NCI-H2081 treated with DMSO at 0.1 percent for 48 hours (cell line): ENCODE data around the gene PAX6.

Source experiments
- DNase-seq: peaks from one replicate; lab custom pipeline; 2025; lab: John Stamatoyannopoulos, UW

Gene PAX6

DNA sequence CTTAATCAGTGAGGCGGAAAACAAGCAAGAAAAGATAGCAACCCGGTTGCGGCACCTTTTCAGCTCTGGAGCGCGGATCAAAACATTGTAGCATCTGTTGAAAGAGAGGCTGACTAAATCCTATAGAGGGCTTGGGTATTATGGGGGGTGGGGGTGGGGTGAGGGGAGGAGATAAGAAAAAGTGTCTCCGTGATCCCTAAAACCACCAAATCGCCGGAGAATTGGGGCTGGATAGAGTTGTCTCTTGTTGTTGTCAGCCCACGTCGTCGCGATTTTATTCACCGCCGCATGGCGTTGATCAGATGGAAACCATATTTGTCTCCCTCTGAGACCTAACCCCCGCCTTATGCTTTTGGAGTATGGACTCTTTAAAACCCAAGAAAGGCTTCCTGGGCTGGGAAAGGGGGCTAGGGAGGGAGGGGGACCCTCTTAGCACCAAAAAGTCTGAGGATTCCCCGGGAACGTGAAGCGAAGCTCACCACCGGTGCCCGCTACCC, 13.0 kb downstream of the PAX6 start:
- DNase-seq = no peak

DNA sequence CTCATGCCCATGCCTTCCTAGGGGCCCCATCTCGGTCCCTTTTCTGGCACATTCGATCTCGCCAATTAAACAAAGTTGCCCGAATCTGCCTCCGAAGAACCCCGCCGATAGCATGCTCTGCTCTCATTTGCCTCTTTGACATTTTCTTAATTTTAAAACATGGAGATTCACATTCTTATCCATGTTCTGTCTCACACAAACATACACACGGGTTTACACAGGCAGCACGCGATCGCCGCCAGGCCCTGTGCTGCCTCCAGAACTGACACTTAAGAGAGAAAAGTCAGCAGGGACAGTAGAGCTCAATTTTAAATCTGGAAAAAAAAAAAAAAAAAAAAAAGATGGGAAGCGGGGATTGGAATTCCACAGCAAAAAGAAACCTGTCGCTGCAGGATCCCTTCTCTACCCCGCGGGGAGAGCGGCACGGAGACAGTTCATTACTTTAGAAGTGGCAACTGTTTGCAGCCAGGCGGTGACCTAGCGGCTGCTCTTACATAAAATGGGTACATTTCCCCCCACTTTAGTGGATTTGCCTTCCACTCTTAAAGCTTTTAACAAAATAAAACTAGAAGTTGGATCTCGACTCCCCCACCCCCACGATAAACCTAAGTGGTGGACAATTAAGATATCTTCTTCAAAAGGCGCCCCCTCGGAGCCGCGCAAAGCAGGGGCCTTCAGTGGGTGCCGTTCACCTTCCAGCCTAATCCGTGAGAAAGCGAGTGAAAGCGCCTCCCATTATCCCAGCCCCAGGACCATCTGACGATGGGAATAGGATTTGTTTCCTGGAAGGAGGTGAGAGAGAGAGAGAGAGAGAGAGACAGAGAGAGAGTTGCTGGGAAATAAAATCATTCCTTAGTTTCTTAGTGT, 13.7 kb downstream of the PAX6 start:
- DNase-seq = no peak

DNA sequence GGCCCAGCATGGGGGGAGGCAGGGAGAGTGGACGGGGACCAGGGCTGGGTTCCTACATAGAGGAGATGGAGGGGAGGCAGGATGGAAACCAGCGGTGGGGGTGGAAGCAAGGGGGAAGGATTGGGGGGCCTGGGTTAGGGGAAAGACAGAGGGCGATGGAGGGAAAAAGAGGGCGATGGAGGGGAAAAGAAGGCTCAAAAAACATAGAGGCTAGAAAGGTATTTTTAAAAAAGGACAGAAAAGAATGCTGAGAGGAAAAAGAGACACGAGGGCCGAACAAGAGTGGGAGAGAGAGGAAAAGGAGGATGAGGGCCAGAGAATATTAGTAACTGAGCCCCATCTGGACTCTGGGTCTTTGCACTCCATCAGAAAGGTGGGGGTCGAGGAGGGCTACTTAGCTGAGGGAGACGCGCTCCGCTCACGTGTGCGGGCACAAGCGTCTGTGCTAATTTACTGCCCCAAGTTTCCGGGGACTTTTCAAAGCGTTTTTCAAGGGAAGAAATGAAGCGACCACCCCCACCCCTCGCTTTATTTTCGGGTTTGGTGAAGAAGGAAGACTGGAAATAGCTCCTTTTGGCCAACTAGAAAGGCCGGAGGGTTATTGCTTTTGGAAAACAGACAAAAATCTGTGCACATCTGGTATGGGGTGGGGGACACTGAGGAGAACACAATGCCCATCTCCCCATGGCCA, 14.5 kb downstream of the PAX6 start:
- no peak for DNase-seq

DNA sequence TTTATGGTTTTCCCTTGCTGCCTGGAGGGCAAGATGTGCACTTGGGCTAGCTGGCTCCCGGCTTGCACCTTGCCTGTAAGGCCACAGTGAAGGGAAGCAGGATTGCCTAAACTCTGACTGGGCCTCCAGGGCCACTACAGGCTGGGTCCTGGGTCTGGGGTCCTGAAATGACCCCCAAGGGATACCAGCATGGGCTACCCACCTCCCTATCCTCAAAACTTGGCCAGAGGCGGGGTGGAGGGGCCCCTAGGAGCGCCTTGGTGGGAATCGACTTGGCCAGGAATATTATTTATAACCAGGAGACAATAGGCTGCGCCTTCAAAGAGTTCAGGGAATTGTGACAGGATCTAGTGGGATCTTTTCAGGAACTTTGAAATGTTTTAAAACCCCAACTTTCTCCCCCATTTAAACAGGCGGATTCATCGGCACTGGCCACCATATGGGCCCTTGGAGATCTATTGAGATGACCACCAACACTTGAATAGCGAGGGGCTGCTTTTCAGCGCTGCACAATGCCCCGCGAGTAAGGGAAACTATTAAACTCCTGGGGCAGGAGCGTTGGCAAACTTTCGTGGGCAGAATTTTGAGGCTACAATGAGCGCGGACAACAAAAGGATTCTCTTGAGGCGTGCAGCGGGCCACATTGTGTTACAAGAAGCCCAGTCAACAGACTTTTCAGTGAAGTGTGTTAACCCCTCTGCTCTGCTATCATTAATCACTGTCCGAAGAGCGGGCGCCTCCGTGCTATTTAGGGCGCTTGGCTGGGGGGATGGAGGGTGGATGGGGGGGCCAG, 15.2 kb downstream of the PAX6 start:
- no peak for DNase-seq

DNA sequence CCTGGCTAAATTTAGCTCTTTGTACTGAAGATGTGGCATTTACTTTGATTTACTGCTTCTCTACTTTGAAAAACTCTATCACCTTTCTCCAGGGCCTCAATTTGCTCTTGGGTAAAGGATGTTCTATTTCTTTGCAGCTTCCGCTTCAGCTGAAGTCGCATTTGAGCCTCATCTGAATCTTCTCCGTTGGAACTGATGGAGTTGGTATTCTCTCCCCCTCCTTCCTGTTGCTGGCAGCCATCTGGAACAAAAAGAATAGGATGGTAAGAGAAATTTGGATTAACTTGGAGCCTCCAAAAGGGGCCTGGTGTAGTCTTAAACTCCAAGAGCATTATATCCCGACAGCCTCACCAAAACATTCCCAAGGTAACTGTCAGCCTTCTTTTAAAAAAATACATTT, 16.6 kb downstream of the PAX6 start:
- DNase-seq = no peak

DNA sequence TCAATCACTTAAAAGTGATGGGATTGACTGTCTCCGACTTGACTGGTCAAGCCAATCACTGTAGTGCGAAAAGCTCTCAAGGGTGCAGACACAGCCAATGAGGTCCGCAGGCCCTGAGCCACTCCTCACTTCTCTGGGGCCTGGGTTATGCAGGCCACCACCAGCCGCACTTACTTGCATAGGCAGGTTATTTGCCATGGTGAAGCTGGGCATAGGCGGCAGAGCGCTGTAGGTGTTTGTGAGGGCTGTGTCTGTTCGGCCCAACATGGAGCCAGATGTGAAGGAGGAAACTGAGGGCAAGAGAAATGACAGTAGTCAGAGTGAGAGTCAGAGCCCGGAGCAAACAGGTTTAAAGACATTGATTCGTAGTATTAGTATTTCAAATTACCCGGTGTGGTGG, 17.9 kb downstream of the PAX6 start:
- DNase-seq = no peak

DNA sequence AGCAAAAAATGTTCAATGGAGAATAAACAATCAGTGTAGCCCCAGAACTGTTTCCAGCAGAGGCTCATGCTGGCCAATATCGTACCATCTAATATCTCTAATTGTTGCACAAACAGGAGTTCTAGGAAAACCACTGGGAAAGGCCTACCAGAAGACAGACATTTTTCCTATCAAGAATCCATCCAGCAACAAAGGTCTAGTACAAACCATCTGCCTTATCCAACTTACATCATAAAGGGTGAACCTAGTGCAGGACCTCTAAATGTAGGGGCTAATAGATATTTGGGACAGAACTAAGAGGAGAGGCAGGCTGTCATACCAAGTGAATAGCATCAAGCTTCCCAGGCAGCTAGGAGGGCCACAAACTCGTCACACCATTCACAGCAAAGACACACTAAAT, 18.7 kb downstream of the PAX6 start:
- no peak for DNase-seq

DNA sequence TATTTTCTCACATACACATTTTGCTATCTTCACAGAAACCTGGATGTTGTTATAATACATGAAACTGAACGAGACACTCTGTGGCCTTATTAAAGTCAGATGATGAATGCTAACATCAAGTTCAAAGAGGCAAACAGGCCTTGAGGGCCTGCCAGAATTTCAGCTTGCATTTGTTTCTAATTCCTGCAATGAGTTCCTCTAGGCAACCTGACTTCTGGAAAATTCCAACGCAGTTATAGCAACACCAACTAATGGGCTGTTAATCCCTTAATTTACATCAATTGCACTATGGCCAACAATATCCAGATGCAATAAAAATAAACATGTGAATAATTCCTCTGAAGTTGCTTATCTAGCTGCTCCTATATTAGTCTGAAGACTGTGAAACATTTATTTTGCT, 19.1 kb downstream of the PAX6 start:
- DNase-seq = no peak

DNA sequence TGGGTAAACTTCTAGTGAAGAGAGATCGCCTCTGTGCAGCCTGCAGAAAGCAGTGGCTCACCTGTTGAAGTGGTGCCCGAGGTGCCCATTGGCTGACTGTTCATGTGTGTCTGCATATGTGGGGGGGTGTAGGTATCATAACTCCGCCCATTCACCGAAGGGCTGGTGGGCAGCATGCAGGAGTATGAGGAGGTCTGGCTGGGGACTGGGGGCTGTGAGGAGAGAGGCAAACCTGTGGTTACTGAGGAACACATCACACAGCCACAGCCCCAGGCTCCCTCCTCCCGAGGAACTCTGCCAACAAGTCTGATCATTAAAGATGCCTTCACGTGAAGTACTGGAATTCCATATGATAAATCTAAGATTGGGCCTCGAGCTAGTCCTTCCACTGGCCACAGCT, 20.5 kb downstream of the PAX6 start:
- no peak for DNase-seq

DNA sequence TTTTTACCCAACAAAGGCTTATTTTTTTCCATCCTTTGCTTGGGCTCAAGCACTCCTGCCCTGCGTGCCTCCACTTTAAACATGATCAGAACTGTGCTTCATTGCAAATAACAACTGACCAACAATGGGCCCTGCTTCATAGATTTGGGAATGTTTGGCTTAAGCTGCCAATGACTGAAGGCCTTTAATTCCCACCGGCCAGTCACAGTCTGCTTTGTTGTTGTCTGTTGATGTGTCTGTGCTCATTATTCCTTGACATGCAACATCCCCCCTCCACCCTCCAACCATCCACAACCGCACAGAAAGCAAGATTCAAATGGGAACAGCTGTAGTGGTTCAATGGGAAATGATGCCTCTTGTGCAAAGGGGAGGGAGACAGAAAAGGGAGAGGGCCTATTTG, 23.0 kb downstream of the PAX6 start:
- DNase-seq = no peak

DNA sequence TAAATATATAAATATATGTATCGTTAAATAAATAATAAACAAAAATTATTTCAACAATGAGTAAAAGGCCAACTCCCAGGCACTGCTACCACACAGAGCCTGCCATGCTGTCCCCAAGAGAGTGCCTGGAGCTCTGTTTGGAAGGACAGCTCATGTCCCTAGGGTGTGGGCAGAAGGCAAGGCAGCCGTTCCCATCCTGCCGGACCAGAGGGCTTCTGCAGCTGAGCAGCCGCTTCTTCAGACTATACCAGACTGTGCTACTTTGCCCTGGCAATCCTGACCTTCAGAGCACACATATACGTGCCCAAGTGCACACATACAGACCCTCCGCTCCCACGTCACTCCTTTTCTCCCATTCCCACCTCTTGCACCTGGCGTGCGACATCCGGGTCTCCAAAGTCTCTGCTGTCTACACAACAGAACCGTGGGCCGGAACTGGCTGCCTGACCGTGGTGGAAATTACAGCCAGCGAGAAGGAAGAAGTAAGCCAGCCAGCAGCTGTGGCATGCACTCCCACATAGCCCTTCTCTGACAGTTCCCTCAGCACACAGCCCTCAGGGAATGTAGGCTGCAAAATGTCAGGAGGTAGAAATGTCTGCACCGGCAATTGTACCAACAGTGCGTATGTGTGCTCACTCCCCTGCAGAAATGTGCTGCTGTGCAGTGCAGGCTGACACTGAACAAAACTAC, 24.0 kb downstream of the PAX6 start:
- DNase-seq = no peak

DNA sequence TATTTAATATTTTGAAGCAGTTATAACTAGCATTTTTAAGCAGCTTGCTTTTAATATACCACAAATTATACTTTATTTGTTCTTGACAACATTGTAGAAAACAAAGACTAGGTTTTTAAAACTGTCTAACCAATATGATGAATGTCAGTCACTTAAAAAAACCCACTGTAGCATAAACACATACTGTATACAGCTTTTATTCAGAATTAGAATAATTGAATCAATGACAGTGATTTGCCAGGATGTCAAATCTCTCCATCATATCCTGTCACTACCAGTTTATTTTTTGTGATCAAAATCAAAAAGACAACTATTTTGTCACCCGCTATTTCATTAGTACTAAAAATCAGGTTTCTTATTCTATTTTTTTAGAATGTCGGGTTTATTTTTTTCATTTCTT, 26.5 kb downstream of the PAX6 start:
- DNase-seq = no peak

DNA sequence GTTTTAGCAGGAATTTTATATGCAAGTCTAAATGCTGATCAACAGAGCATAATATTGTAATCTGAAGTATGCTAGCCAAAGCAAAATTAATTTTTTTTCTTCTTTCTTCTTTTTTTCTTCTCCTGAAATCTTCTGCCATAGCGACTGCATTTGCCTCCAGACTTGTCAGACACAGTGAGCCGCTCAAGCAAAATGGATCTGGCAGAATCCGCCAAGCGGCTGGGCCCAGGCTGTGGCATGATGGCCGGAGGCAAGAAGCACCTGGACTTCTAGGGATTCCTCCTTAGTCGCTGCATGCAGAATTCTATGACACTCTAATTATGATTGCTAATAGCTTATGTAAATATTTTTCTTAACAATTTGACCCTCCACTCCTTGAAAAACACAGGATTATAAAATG, 27.9 kb downstream of the PAX6 start:
- no peak for DNase-seq

DNA sequence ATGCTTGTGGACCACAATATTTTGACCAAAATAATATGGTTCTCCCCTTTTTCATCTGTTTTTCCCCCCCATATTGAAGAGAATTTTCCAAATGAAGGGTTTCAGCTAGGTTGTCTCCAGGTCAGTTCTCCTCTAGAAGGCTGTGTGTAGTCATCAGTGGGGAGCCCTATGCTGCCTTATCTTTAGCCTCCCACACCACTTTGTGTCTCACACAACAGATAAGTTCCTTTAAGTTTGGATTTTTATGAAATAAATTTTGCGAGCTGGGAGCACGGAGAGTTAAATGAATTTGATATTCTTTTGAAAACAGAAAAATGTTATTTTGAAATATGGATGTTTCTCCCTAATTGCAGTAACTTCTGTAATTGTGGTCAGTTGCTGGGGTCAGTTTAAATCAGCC, 28.9 kb downstream of the PAX6 start:
- no peak for DNase-seq

DNA sequence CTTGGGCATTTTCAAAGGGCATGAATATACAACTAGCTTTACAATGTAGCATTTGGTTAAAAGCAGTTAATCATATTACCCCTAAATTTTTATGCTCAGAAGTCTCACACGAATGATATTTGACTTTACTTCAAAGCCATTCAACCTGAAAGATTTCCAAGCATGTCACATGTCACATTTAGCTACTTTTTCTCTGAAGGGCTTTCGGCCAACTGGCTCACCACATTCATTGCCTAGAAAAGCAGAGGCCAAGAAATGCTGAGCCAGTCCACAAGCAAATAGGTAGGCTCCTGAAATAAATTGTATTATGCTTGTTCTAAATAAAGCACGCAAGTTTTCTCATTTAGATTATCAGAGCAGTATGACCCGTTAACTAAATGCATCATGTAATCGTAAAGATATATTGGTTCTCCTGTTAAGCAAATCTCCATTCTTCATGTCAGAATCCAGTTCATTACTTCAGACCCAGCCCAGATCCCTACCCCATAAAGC, 30.6 kb downstream of the PAX6 start:
- DNase-seq = no peak

DNA sequence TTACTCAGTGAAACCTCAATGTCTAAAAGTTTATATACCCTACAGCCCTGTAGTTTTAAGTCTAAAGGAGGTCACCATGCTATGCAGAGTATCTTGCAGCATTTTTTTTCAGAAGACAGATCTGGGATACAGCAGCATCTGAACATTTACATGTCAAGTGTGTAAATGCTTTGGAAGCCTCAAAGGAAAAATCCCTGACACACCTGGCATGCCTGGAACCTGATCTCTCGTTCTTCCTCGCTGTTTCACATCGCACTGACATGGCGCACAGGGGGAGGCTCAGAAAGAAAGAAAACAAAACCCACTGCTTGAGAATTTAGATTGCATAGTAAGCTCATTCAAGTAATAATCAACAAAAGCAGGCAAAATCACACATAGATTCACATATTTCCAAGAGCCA, 31.0 kb downstream of the PAX6 start:
- no peak for DNase-seq

DNA sequence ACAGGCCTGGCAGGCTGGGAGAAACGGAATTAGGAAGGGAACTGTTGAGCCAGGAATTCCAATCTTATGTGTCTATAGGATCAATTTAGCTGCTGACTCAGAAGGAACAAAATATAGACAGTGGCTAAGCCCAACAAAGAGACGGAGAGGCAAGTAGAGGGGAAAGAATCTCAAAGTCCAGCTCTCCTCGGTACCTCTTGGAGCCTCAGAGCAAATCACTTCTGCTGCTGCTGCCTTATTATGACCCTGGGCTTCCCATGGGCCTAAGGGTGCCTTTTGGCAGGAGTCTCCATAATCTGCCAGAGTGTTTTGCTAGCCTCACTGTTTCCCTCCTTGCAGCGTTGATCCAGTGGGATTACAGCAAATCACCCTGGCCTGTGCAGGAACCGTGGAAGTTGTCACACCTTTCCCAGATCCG, 31.7 kb downstream of the PAX6 start:
- DNase-seq = no peak

DNA sequence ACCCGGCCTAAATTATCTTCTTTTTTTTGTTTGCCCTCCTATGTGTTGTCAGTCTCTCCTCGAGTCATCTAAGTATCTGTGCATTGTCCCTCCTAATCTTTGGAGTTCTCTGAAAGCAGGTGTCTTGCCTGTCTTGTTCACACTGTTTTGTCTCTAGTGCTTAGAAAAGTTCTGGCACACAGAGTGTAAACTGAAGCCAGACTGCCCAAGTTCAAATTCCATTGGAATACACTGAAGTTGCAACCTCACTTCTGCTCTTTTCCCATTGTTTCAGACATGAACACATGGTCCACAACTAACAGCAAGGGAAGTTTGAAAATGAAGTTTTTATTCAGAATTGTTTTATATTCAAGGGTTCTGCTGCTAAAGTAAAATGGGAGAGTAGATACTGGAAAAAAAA, 38.7 kb downstream of the PAX6 start:
- no peak for DNase-seq

DNA sequence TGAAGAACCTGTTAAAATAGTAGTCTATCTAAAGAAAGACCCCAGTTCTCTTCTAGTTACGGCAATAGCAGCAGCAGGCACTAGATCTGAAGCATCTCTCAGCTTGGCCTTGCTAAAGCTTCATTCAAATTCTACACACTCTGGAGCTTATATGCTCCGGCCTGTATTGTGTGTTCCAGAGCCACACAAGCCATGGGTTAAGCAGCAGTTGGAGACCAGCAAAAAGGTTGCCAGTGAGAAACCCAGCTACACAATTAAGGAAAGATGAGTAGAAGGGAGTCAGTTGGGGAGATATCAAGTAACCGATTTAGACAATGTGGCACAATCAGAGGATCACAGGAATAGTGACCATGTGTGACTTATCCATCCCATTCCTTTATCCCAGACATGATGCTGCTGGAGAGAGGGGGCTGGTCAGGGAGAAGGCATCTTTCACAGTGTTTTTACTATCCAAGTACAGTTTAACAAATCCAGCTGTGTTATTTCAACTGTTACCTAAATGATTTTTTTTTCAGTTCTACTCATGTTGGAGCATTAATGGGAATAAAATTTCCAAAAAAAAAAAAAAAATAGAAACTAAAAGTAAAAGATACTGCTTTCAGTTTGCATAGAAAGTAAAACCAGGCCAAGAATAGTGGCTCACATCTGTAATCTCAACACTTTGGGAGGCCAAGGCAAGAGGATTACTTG, 41.0 kb downstream of the PAX6 start:
- no peak for DNase-seq

DNA sequence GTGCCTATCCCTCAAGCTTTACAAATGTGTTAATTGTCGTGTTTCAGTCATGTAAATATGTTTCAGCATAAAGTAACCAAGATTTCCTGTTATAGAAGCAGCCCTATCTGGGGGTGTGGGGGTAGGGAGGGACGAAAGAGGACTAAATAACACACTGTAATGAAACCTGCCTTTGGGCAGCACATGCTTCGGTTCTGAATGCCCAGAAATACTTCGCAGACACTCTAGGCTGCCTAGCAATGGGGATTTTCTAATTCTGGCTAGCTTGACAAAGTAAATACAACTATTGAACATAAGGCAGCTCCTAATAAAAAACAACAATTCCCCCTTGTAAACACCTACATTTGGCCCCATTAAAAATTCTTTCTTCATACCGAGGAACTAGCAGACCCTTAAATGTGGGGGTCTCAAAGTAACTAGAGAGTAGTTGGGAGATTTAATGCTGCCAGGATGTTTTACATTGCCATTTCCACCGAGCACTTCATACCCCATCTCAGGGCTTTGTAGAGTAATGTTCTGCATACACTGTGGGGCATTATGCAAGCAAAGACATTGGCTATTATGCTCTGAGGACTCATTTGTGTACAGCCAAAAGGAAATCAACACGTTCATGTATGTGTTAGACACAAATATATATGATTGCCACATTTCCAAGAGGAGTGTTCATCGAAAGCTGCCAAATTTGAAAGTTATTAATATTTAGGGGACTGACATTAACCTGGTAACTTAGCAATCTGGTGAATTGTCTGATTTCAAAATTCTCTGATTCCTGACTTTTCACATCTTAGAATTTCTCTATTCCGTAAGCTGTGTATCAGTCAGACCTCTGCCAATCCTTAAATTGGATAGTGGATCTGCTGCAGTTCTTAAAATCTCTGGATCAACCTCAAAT, 42.1 kb downstream of the PAX6 start:
- DNase-seq = no peak
